ENCODE measurements around the gene ANKRD35.
A peak's percentile ranks its signal among the peaks of the same experiment; 100 is the strongest.

Gene ANKRD35

DNA sequence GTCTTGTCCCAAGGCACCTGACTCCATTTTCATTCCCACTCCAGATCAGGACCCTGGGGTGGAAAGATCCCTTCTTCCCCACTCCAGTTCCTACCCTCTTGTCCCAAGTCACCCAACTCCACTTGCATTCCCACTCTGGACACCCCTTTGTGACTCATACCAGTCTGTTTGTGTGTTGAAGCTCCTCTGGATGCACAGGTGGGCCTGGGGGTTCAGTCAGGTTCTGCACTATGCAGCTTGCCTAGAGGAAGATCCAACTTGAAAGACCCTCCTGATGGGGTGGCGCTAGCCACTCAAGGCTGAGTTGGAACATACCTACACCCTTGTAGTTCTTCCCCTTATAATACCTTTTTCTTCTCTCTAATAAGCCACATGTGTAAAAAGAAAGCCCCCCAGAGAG lies 9.8 kb upstream of the ANKRD35 start:
- DNase-seq (ENCODE audit: low read depth), result no peak

DNA sequence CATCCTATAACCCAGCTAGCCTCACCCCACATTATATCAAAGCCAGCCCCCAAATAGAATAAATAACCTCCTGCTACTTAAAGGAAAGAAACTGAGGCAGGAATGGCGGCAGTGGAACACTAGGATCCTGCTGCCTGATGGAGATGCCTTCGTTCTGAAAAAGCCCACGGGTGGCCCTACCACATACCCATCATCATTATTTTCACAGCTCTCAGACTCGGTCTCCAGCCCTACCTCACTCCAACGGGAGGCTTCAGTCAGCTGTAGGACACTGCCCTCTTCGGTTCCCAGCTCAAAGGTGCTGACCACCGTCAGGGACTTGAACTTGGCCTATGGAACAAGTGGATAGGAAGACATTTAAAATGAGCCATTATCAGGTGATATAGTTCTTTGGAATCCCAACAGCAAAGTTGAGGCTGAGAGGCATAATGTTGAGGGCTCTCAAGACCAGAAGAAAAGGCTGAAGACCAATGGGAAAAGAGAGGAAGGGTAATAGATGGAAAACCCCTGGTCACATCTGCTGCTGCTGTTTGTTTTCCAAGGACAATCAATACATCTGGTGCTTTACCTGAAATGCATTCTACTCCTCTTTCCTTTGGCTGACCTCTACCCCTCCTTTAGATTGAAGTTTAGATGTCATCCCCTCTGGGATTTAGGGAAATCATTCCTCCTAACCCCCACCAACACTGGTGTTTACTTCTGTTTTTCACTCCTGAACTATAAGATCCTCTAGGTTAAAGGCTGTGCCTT lies 7.8 kb upstream of the ANKRD35 start:
- no peak for DNase-seq (ENCODE audit: low read depth)

DNA sequence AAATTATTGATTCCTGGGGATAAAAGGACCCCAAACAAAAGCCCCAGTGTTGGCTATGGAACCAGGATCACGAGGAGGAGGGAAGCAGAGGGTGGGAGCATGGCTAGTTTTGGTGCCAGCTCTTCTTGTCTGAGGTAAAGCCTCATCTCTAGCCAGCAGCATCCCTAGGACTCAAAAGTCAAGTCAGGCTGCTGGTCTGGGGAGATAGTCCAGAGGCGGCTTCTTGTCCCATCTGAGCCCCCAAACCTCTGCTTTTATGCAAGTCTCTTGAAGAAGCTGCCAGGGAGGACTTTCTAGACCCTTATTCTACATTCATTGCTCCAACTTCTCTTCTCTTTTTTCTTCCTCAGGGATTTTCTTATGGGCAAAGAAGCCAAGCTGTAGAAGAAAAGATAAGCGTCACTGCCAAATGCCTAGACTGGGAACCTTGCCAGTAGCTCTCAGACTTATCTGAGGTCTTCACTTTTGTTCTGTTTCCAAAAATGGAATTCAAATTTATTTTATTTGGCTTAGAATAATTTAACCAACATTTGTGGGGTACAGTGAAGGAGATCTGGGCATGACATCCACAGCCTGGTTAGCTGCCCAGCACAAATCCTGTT lies 6.9 kb upstream of the ANKRD35 start:
- no peak for DNase-seq (ENCODE audit: low read depth)

DNA sequence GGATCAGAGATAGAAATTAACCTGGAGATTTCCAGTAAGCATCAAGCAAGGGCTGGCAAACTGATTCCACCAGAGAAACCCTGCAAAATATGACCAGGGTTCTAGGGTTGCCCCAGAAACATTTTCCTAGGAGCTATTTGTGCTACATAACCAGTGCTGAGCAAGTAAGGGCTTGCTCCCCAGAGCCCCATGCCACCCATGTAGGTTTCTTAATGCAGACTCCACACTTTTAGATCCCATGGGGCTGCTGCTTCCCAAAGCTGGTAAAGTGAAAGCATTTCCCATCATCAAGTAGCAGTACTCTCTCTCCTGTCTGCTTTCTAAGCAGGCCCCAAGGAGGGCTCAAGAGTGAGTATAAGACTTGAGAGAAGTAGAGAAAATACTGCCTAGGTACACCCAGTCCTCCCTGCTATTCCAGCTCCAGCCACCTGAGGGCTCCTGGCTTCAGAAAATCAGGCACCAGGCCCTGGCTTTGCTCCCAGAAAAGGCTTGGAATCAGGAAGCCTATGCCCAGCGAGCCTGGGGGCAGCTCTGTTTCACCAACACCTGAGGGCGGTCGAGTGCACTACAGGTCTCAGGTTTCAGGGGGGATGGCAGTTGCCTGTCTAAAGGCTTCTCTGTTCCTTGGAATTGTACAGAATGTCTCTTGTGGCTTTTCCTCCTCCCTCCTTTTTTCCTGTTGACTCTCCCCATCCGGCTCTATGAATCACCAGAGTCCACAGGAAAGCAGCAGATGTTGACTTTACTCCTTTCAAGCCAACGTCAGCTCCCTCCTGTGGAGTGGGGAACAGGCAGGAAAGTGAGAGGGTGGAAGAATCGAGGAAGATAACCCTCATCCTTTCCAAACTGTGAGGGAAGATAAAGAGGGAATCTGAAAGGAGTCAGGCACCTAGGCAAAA lies 6.2 kb upstream of the ANKRD35 start:
- peak; percentile 99 for DNase-seq (ENCODE audit: low read depth)

DNA sequence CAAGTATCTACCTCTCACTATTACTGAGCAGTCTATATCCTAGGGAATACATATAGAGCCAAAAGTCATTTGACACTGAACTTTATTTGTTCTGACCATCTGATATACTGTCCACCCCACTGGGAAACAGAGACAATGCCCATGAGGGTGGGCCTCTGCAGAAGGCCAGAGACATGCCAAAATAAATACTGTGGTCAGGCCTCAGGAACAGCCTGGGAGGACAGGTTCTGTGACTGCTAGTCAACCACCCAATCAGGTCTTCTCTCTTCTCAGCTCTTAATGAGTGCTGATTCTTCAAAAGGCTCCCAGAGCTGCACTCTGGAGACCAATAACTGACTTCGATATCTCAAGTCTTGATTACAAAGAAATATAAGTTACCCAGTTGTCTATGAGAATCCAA lies 5.5 kb upstream of the ANKRD35 start:
- no peak for DNase-seq (ENCODE audit: low read depth)

DNA sequence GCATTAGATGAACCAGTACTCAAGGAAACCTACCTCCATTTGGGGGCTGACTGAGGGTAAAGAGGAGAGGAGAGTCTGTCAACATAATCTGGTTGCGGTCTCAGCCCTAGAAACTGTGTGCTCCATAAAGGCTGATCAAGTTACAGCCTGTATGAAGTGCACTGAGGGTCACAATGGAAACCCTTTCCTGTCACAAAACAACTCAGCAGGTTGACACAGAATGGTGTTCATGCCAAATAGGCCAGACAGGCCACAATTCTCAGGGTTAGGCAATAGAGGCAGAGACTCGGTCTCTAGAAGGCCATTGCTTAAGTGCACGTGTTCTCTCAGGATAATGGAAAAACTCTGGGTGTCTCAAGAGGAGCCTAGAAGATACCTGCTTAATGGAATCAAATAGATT lies 4.1 kb upstream of the ANKRD35 start:
- no peak for DNase-seq (ENCODE audit: low read depth)

DNA sequence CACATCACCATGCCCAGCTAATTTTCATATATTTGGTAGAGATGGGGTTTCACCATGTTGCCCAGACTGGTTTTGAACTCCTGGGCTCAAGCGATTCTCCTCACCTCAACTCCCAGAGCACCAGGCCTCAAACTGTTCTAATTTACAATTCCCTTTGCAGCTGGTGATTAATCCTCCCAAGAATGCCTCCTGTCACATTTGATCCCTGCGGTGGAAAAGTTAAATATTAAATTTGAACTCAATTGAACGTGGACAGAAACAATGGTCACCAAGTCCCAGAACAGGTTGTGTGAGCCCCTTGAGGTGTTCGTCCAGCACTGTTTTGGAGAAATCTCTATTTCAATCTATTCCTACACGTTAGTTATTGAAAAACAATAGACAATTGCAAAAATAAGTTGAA lies 2.0 kb upstream of the ANKRD35 start:
- DNase-seq (ENCODE audit: low read depth), result no peak

DNA sequence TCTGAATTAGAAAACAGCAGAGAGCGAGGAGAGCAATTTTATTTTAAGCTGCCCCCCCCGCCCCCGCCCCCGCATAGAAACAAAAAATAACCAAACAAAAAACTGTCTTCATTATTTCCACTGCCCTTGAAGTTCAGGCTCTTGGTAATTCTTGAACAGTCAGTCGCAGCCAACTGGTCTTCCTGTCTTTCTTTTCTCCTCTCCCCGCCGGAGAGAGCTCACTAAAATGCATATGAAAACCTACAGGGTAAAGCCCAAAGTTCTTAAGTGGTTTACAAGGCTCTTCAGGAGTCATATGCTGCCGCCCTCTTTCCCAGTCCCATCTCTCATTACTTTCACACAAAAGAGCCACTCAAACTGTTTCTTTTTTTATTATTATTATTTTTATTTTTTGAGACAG lies 1.1 kb upstream of the ANKRD35 start:
- no peak for DNase-seq (ENCODE audit: low read depth)

DNA sequence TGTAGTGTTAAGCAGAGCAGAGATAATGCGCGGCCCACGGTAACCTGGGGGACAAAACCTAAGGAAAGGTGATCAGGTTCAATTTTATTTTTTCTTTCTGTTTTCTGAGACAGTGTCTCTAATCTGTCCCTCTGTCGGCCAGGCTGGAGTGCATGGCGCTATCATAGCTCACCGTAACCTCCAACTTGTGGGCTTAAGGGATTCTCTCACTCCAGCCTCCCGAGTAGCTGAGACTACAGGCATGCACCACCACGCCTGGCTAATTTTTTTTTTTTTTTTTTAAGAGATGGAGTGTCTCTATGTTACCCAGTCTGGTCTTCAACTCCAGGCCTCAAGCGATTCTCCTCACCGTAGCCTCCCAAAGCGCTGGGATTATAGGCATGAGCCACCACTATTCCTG lies 724 bp upstream of the ANKRD35 start:
- DNase-seq (ENCODE audit: low read depth), result no peak

DNA sequence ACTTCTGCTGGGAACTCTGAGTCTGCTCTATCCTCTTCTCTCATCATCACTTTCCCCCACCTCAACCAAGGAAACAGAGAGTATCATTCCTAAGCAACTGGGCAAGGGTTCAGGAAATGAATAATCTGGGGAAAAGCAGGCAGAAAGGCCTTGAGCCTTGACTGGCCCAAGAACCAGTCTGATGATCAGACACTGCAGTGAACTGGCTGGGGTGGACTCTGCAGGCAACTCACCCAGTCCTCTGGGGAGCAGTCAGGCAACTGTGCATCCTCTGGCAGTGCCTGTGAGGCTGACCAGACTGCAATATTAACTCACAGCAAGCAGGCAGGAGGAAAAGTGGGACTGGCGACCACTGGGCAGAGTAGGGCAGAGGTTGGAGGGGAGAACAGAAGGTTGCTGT lies 991 bp downstream of the ANKRD35 start:
- DNase-seq (ENCODE audit: low read depth), result no peak

DNA sequence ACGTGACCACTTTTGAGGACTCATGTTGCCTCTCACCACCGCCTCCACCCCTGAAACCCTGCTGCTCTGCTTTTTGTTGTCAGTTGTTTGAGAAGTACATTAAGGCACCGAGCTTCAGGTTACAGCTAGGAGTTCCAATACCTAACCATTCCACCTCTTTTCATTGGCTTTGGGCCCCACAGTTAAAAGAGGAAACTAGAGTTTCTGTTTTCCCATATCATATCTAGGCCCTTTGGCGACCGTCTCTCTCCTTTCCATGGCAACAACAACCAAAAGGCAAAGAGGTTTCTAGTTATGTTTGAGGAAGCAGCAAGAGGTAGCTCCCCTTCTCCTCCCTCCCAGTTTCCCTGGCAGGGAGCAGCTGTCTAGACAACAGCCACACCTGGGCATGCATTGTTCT lies 5.9 kb downstream of the ANKRD35 start:
- no peak for DNase-seq (ENCODE audit: low read depth)

DNA sequence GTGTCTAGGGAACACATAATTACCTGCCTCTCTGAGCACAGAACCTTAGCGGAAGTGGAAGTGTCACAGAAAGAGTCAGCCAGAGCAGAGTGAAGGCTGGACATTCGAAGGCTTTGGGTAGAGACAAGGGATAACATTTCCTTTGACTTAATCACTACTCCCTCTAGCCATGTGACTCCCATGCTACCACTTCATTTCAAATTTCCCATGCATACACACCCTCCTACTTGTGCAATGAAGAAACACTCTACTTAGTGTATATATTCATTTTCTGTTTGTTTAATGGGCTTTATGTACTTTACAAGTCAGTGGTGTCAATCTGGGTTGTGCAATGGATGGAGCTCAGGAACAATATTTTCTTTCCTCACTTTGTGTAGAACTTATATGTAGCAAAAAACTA lies 6.9 kb downstream of the ANKRD35 start:
- no peak for DNase-seq (ENCODE audit: low read depth)

DNA sequence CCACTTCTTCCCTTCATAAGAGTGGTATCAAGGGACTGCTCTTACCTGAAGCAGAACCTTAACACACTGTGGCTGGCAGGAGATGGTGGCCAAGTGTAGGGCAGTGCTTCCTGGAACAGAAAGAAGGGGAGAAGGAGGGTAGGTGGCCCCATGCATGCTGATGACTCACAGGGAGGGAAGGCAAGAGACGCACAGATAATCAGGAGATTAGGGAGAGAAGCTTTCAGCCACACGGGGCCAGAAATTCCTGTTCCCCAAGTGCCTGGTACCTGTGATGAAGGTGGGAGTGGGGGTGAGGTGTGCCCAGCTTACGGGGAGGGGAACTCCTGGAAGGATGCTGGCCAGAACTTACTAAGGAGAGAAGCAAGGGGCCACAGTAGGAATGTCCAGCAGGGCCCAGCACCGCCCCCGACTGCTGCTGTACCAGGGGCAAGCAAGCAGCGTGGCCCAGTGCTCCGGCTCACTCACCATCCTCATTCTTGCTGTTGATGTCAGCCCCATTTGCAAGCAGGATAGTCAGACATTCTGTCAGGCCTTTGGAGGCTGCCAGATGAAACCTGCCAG lies 7.7 kb downstream of the ANKRD35 start:
- DNase-seq (ENCODE audit: low read depth), result no peak

DNA sequence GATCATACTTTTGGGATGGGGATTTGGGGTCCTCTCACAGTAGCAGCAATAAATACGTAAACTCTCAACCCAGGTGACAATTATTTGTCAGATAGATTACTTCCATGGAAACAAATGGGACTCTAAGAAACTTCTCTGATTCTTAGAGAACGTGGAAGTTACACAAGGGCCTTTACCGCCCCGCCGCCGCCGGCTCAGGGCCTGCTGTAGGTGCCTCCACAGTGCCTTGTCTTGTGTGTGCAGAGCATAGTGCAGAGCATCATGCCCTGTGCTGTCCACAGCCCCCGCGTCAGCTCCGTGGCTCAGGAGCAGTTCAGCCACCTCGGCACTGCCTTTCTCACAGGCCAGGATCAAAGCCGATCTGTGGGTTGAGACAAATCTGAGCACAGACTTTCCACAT lies 11.0 kb downstream of the ANKRD35 start:
- DNase-seq (ENCODE audit: low read depth), result no peak

DNA sequence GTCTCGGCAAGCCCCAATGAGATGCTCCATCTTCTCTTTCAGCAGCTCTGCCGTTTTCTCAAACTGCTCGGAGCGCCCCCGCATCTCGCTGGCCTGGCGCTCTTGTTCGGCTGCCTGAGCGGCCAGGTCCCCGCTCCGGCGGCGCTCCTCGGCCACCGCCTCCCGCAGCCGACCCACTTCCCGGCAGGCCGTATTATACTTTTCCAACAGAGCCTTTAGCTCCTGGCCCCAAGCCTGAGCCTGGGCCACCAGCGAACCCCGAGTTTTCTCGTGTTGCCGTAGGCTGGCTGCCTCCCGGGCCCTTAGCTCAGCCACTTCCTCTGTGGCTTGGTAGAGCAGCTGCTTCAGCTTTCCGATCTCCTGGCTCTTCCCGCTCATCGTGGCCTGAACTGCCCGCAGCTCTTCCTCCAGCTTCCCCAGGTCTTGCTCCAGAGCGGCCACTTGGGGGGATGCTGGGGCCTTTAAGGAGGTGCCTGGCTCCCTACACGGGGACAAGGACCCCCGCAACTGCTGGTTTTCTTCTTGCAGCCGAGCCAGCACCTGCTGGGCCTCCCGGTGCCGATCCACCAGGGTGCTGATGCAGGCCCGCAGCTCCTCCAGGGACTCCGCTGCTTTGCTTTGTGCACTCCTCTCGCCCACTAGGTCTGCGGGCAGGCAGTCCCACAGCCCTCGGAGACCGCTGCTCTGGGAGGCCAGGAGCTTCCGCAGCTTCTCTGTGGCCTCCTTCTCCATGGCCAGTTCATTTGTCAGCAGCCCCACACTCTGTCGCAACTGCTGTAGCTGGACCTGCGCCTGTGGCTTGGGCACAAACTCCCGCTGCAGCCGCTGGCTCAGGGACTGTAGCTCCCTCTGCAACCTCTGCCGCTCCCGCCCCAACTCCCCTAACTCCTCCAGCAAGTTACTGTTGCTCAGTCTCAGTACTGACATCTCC lies 13.4 kb downstream of the ANKRD35 start:
- no peak for DNase-seq (ENCODE audit: low read depth)

DNA sequence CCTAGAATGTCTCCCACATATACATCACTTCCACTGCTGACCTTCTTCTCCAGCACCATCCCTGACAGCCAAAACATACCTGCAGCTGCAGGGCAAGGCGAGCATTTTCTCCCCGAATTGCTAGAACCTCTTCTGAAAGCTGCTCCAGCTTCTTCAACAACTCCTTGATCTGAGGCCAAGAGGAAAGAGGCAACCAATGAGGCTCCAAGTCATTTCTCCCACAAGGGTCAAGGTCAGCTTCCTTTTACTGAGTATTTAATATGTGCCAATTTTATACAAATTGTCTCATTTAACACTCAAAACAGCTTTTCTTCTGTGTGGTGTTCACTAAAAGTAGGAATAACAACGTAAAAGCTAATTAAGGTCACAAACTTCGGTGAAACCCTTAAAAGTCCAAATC lies 17.4 kb downstream of the ANKRD35 start:
- no peak for DNase-seq (ENCODE audit: low read depth)

DNA sequence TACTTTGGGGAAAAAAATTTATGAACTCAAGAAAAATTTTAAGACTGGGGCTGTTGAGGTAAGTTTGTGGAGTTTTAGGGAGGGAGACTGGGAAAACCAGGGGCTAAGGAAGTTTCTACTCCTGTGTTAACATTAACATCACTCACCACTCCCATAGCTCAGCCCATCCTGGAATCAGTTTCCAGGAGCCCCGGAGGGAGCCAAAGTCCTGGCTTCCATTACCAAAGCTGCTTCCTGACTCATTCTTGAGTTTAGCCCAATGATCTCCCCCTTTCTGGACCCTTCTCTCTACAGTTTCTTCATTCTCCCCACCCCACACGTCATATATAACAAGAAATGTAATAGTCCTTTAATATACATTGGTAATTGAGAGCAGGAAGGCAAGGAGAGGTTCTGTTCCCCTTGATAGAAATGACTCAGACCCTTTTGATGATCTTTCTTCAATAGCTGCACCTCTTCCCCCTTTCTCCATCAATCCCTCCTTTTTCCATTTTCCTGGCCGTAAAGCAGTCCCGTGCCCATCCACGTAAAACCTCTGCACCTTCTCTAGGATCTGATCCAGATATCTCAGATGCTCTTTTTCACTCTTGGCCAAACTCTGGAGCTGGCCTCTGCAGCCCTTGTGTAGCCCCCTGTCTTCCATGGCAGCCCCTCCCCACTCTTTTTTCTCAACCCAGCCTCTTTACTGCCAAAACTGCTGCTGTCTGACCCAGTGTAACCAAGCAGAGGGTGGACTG lies 22.2 kb downstream of the ANKRD35 start:
- DNase-seq (ENCODE audit: low read depth), result no peak

DNA sequence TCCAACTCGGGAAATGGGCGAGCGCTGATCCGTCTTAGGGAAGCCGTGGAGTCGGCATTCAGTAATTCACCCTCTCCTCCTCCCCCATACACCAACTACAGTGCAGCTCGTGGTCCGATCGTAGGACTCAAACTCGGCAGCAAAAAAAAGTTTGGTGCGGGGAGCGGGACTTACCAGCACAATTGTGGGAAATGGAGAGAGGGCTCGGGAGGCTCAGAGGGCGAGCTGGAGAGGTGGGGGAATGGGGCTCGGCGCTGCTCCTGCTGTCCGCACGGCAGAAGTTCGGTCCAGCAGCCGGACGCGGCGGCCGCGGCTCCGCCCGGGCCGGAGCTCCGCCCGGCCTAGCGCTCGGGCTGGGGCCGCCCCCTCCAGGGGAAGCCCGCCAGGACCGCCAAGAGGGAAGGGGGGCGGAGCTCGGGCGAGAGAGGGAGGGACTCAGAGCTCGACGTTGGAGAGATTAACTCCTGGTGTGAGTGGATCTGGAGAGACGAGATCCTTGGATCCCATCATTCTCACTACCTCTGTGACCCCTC lies 26.1 kb downstream of the ANKRD35 start:
- DNase-seq (ENCODE audit: low read depth), result no peak

DNA sequence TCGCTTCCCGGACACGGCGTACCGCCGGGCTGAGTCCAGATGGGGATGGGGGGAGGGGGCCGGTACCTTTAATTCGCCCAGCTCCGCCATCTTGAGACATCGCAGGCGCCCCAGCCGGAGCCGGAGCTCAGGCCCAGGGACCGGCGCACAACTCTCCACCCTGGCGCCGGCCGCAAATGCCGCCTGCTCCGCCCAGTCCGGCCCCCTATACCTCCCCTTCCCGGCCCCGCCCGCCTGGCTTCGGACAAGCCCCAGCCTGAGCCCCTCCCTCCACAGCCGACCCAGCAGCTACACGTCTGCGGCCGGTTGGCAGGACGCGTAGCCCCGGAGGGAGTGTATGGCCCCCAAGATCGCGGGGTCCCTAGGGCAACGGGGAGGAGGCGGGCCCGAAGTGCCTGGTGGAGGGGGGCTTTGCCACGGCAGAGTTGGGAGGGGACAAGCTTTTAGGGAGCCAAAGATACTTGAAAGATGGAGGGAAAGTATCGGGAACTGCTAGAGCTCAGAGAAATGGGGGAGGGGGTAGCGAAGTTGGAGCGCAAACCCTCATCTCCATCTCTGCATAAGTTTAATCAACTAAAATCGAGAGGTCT lies 26.7 kb downstream of the ANKRD35 start, which contains the start of gene PIAS3:
PIAS3 (minus strand) TSS at position 181 of the 590 bp plus-strand sequence; CDS start at position 90, 91 bp downstream.
- DNase-seq (ENCODE audit: low read depth), result peak; percentile 72
